ENCODE measurements around the gene UGT1A10. TPM values are rescaled to one million over a fixed set of nuclear protein-coding genes. Genes with fewer than 3 reads are reported as not detected.

Gene UGT1A10
- total RNA-seq, 1 experiment from 2014 or later = 1.0 TPM

- no peaks in the 10 kb centered on the region for H3K27me3 Mint-ChIP-seq (ENCODE audit: insufficient read depth, unreplicated experiment)
- no peaks in the 10 kb centered on the region for H3K36me3 ChIP-seq (ENCODE audit: control insufficient read depth, insufficient read depth, low read length)
- H3K36me3 Mint-ChIP-seq (ENCODE audit: insufficient read depth, unreplicated experiment) = no peaks in the 10 kb centered on the region
- H3K4me3 ChIP-seq (ENCODE audit: low read depth, low read length) = no peak overlapping the region
- ChIA-PET POLR2A (no interaction called here), CTCF (no interaction called here)
- no peaks in the 10 kb centered on the region for H3K4me1 ChIP-seq
- H3K27me3 ChIP-seq (replicated peaks; ENCODE audit: control insufficient read depth, insufficient read depth, low read length) = no peaks in the 10 kb centered on the region
- no peak overlapping the region for H3K4me3 Mint-ChIP-seq (ENCODE audit: unreplicated experiment)
- BruUV-seq (replicated peaks) = no TSS peak
- no peak overlapping the region for H3K27ac Mint-ChIP-seq (ENCODE audit: unreplicated experiment)
- no peak for TF ChIP-seq CTCF (IDR thresholded peaks at IDR 0.05; ENCODE audit: insufficient read depth in 1 of 2, low read depth in 1 of 2, low read length in 1 of 2, severe bottlenecking in 1 of 2, unreplicated experiment in 1 of 2)
- H3K9me3 ChIP-seq = no peaks in the 10 kb centered on the region
- intact Hi-C loops (cut with micrococcal nuclease; ENCODE audit: unreplicated experiment) = no loop called here
- H3K9me3 Mint-ChIP-seq (ENCODE audit: unreplicated experiment) = no peaks in the 10 kb centered on the region
- no peaks in the 10 kb centered on the region for H3K4me1 Mint-ChIP-seq (ENCODE audit: low read depth, unreplicated experiment)
- no peak for DNase-seq
Observed at GRCh38 chr2:233674314-233674713, 38.1 kb downstream of the UGT1A10 start.

- H3K4me1 ChIP-seq = no peaks in the 10 kb centered on the region
- H3K27me3 Mint-ChIP-seq (ENCODE audit: insufficient read depth, unreplicated experiment) = no peaks in the 10 kb centered on the region
- no peaks in the 10 kb centered on the region for H3K36me3 ChIP-seq (ENCODE audit: control insufficient read depth, insufficient read depth, low read length)
- no peaks in the 10 kb centered on the region for H3K4me1 Mint-ChIP-seq (ENCODE audit: low read depth, unreplicated experiment)
- no peak overlapping the region for H3K4me3 ChIP-seq (ENCODE audit: low read depth, low read length)
- no peaks in the 10 kb centered on the region for H3K36me3 Mint-ChIP-seq (ENCODE audit: insufficient read depth, unreplicated experiment)
- H3K4me3 Mint-ChIP-seq (ENCODE audit: unreplicated experiment) = no peak overlapping the region
- H3K27me3 ChIP-seq (replicated peaks; ENCODE audit: control insufficient read depth, insufficient read depth, low read length) = no peaks in the 10 kb centered on the region
- no peak overlapping the region for H3K27ac Mint-ChIP-seq (ENCODE audit: unreplicated experiment)
- DNase-seq = no peak
- H3K9me3 ChIP-seq = no peaks in the 10 kb centered on the region
- TF ChIP-seq CTCF (IDR thresholded peaks at IDR 0.05; ENCODE audit: insufficient read depth in 1 of 2, low read depth in 1 of 2, low read length in 1 of 2, severe bottlenecking in 1 of 2, unreplicated experiment in 1 of 2) = no peak
- CTCF ChIA-PET = no interaction called here
- intact Hi-C loops (cut with micrococcal nuclease; ENCODE audit: unreplicated experiment) = no loop called here
- H3K9me3 Mint-ChIP-seq (ENCODE audit: unreplicated experiment) = no peaks in the 10 kb centered on the region
- POLR2A ChIA-PET = no interaction called here
- no TSS peak for BruUV-seq (replicated peaks)
Observed at GRCh38 chr2:233674995-233675394, 38.7 kb downstream of the UGT1A10 start.

- Histone ChIP-seq H3K9me3 (no peaks in the 10 kb centered on the region), H3K4me3 (ENCODE audit: low read depth, low read length) (no peak overlapping the region), H3K27me3 (replicated peaks; ENCODE audit: control insufficient read depth, insufficient read depth, low read length) (no peaks in the 10 kb centered on the region), H3K4me1 (no peaks in the 10 kb centered on the region), H3K36me3 (ENCODE audit: control insufficient read depth, insufficient read depth, low read length) (no peaks in the 10 kb centered on the region)
- Mint-ChIP-seq H3K27me3 (ENCODE audit: insufficient read depth, unreplicated experiment) (no peaks in the 10 kb centered on the region), H3K36me3 (ENCODE audit: insufficient read depth, unreplicated experiment) (no peaks in the 10 kb centered on the region), H3K4me1 (ENCODE audit: low read depth, unreplicated experiment) (no peaks in the 10 kb centered on the region), H3K9me3 (ENCODE audit: unreplicated experiment) (no peaks in the 10 kb centered on the region), H3K4me3 (ENCODE audit: unreplicated experiment) (no peak overlapping the region), H3K27ac (ENCODE audit: unreplicated experiment) (no peak overlapping the region)
- ChIA-PET POLR2A (no interaction called here), CTCF (no interaction called here)
- DNase-seq = no peak
- no TSS peak for BruUV-seq (replicated peaks)
- intact Hi-C loops (cut with micrococcal nuclease; ENCODE audit: unreplicated experiment) = no loop called here
- no peak for TF ChIP-seq CTCF (IDR thresholded peaks at IDR 0.05; ENCODE audit: insufficient read depth in 1 of 2, low read depth in 1 of 2, low read length in 1 of 2, severe bottlenecking in 1 of 2, unreplicated experiment in 1 of 2)
Observed at GRCh38 chr2:233676046-233676445, 39.8 kb downstream of the UGT1A10 start.
